GM21723 (cell line): ENCODE measurements around the gene ADK.
"Not testable (repeated sequence)": the region's sequence is repeated elsewhere in the genome, so short reads cannot be mapped to it uniquely, and the experiment has no call there.

Experiments
- ATAC-seq: cut with Tn5 transposase; IDR thresholded peaks from one replicate; pipeline ENCODE4 v1.9.1; 2021; ENCODE audit warnings: mild to moderate bottlenecking, moderate library complexity; ENCODE audit not compliant: unreplicated experiment

Gene ADK

GRCh38 chr10:74150990-74151878 is at the start of gene ADK:
ADK (plus strand) TSS chr10:74151221; CDS start chr10:74151279, 58 bp downstream.
- peak; percentile 82 for ATAC-seq

- ATAC-seq, result no peak
Observed at GRCh38 chr10:74103560-74104258, 47.3 kb upstream of the ADK start.

GRCh38 chr10:74104480-74104879 is 46.5 kb upstream of the ADK start:
- ATAC-seq, result no peak

GRCh38 chr10:74104996-74105395 is 46.0 kb upstream of the ADK start:
- ATAC-seq, result no peak

- no peak for ATAC-seq
Observed at GRCh38 chr10:74107391-74107790, 43.6 kb upstream of the ADK start.

GRCh38 chr10:74109452-74109851 is 41.6 kb upstream of the ADK start:
- ATAC-seq, result no peak

GRCh38 chr10:74110120-74110519 is 40.9 kb upstream of the ADK start:
- ATAC-seq, result no peak

- ATAC-seq, result no peak
Observed at GRCh38 chr10:74111799-74112198, 39.2 kb upstream of the ADK start.

- ATAC-seq, result no peak
Observed at GRCh38 chr10:74113546-74113945, 37.5 kb upstream of the ADK start.

GRCh38 chr10:74114041-74114448 is 37.0 kb upstream of the ADK start:
- ATAC-seq, result no peak

GRCh38 chr10:74117738-74118137 is 33.3 kb upstream of the ADK start:
- ATAC-seq, result no peak

GRCh38 chr10:74118804-74119203 is 32.2 kb upstream of the ADK start:
- ATAC-seq, result no peak

GRCh38 chr10:74120911-74121310 is 30.1 kb upstream of the ADK start:
- ATAC-seq, result no peak

- ATAC-seq, result no peak
Observed at GRCh38 chr10:74121368-74121767, 29.7 kb upstream of the ADK start.

- no peak for ATAC-seq
Observed at GRCh38 chr10:74122060-74122459, 29.0 kb upstream of the ADK start.

GRCh38 chr10:74123081-74123480 is 27.9 kb upstream of the ADK start:
- no peak for ATAC-seq

- no peak for ATAC-seq
Observed at GRCh38 chr10:74133923-74134820, 16.8 kb upstream of the ADK start.

GRCh38 chr10:74135452-74135851 is 15.6 kb upstream of the ADK start:
- no peak for ATAC-seq

GRCh38 chr10:74137992-74138391 is 13.0 kb upstream of the ADK start:
- ATAC-seq, result no peak

- ATAC-seq, result not testable (repeated sequence)
Observed at GRCh38 chr10:74138596-74138995, 12.4 kb upstream of the ADK start.

GRCh38 chr10:74139981-74140380 is 11.0 kb upstream of the ADK start:
- no peak for ATAC-seq
